Adrenal gland (tissue), 12 donors: Measurements from ENCODE around the gene RBPJ. TPM values are rescaled to one million over a fixed set of nuclear protein-coding genes. Genes with fewer than 3 reads are reported as not detected.

Experiments used
- DNase-seq, 7 donors: peaks; one replicate each; pipeline ENCODE4 v3.0.0-alpha.2; 2019 to 2020
- H3K27ac ChIP-seq, 5 donors: fragments of 200-600 bp; sonication (generic) in 4 of 5; 1 replicate in 3 of 5; 2 replicates in 2 of 5; pipeline versions ENCODE4 v1.5.1 to v1.8.0; 2016 to 2020; ENCODE audit warnings: mild to moderate bottlenecking in 1 of 5
- H3K27me3 ChIP-seq: fragments of 200-600 bp; 2 replicates; pipeline ENCODE4 v1.8.0; 2021
- H3K36me3 ChIP-seq, 2 donors: fragments of 200-600 bp; replicated peaks in 1 of 2; 1 replicate in 1 of 2; 2 replicates in 1 of 2; pipeline versions ENCODE4 v1.5.1 to v1.8.0; 2018 to 2022
- H3K4me1 ChIP-seq, 2 donors: fragments of 200-600 bp; replicated peaks in 1 of 2; 1 replicate in 1 of 2; 2 replicates in 1 of 2; pipeline versions ENCODE4 v1.5.1 to v1.8.0; 2018 to 2021
- H3K4me3 ChIP-seq, 4 donors: fragments of 200-600 bp; sonication (generic) in 3 of 4; one replicate each; pipeline ENCODE4 v1.5.1; 2016 to 2018
- H3K9me3 ChIP-seq, 3 donors: fragments of 200-600 bp; sonication (generic) in 1 of 3; replicated peaks in 1 of 3; 1 replicate in 2 of 3; 2 replicates in 1 of 3; pipeline versions ENCODE4 v1.5.1 to v1.8.0; 2016 to 2021
- CTCF ChIP-seq, 6 experiments: fragments of 450-650 bp in 4 of 6; fragments of 200-600 bp in 2 of 6; sonication (generic) in 1 of 6; IDR thresholded peaks; 1 replicate in 5 of 6; 2 replicates in 1 of 6; pipeline versions ENCODE4 v1.5.1 to v1.8.0; 2016 to 2021; ENCODE audit warnings: antibody characterized with exemption in 6 of 6, mild to moderate bottlenecking in 2 of 6, moderate library complexity in 1 of 6
- POLR2A ChIP-seq, 2 donors: fragments of 450-650 bp; IDR thresholded peaks; one replicate each; pipeline ENCODE4 v1.6.1; 2017; ENCODE audit warnings: antibody characterized with exemption in 2 of 2, mild to moderate bottlenecking in 2 of 2, moderate library complexity in 1 of 2
- WGBS, 4 donors: extraction: QIAGEN DNeasy Blood & Tissue Kit in 2 of 4; methylation state at CpG; one replicate each; pipeline versions ENCODE4 v1.1.5 to v1.1.7; 2013 to 2017; 5-methylcytosine and 5-hydroxymethylcytosine counted together
- intact Hi-C, 2 donors: fragments of 100-400 bp; cut with DNase I; formaldehyde crosslinking; loops; one replicate each; pipeline versions ENCODE4 v1.14.1 to v1.15.0; 2022 to 2023
- polyA plus RNA-seq, 3 donors: library from polyadenylated mRNA; stranded (reverse); fragments of 200-250 nt in 2 of 3; fragments of 350-450 nt in 1 of 3; fragmentation: Illumina TruSeq in 1 of 3; extraction: RNeasy Lipid Tissue Mini Kit (QIAGEN cat#74804) in 1 of 3; gene quantifications; one replicate each; pipeline ENCODE4 v1.2.3, GENCODE V29; 2013 to 2014
- total RNA-seq, 9 donors: library from RNA; depleted of rRNA in 4 of 9; stranded (reverse); fragments of >200 nt in 4 of 9; fragments of 120-200 nt in 1 of 9; fragmentation: NEBNext Ultra II Directional in 1 of 9; extraction: Animal tissue kit (Norgen Biotek cat#: 25700) in 1 of 9; gene quantifications; one replicate each; pipeline versions ENCODE4 v1.1.0 to v1.2.4, GENCODE V29; 2013 to 2023
- donor health status: healthy with polysubstance abuse.
- donor health status: Bipolar disorder and iron deficiency.
- donor health status: DM: yes; HTN: yes; CAD: no.
- donor health status: DM: no; HTN: no; CAD: no.
- donor health status: DM: no; HTN: no; CAD: no.
- donor health status: DM: yes; HTN: yes; CAD: no.

RBPJ gene
- total and polyA plus RNA-seq, 12 donors, result 23.4 to 76.1 (median 51.8) TPM

GRCh38 chr4:26334366-26334765 is 13.6 kb downstream of the RBPJ start:
- no peaks in the 10 kb centered on the region for H3K36me3 ChIP-seq
- TF ChIP-seq POLR2A (IDR thresholded peaks at IDR 0.05), result no peak
- TF ChIP-seq CTCF (IDR thresholded peaks at IDR 0.05), result no peak
- no peak overlapping the region for H3K27ac ChIP-seq
- H3K9me3 ChIP-seq, result no peaks in the 10 kb centered on the region
- intact Hi-C loops, result loop anchor here in 1 of 2 donors (5.0 kb wide), 1 partner anchor 78 kb away; no protein-coding TSS in a partner anchor
- DNase-seq, result no peak
- H3K4me3 ChIP-seq, result no peak overlapping the region
- peaks cover 5 to 18% of the 10 kb centered on the region in 2 donors for H3K4me1 ChIP-seq
- WGBS, 4 donors, result 78 to 86% (median 85%) methylated on average over 3 of the region's 3 CpGs
- no peaks in the 10 kb centered on the region for H3K27me3 ChIP-seq

GRCh38 chr4:26337612-26338011 is 16.8 kb downstream of the RBPJ start:
- no peak overlapping the region for H3K27ac ChIP-seq
- no peak overlapping the region for H3K4me3 ChIP-seq
- peaks cover 0 to 25% of the 10 kb centered on the region in 2 donors for H3K4me1 ChIP-seq
- no peaks in the 10 kb centered on the region for H3K27me3 ChIP-seq
- H3K36me3 ChIP-seq, result no peaks in the 10 kb centered on the region
- no peak for DNase-seq
- H3K9me3 ChIP-seq, result no peaks in the 10 kb centered on the region
- no peak for TF ChIP-seq CTCF (IDR thresholded peaks at IDR 0.05)
- no peak for TF ChIP-seq POLR2A (IDR thresholded peaks at IDR 0.05)
- WGBS, 4 donors, result 77 to 87% (median 82%) methylated on average over 2 of the region's 2 CpGs
- intact Hi-C loops, result no loop called here

GRCh38 chr4:26342328-26343037 is 21.7 kb downstream of the RBPJ start:
- no peak for TF ChIP-seq CTCF (IDR thresholded peaks at IDR 0.05)
- no peak for TF ChIP-seq POLR2A (IDR thresholded peaks at IDR 0.05)
- peaks cover 0 to 47% of the 10 kb centered on the region in 2 donors for H3K4me1 ChIP-seq
- intact Hi-C loops, result no loop called here

GRCh38 chr4:26343038-26343398 is 22.2 kb downstream of the RBPJ start:
- TF ChIP-seq CTCF (IDR thresholded peaks at IDR 0.05) (no peak), POLR2A (IDR thresholded peaks at IDR 0.05) (no peak)
- 75 to 80% (median 79%) methylated on average over 3 of the region's 3 CpGs for WGBS, 4 donors
- H3K4me3 ChIP-seq, result no peak overlapping the region
- intact Hi-C loops, result no loop called here
- no peaks in the 10 kb centered on the region for H3K9me3 ChIP-seq
- peaks cover 0 to 47% of the 10 kb centered on the region in 2 donors for H3K4me1 ChIP-seq
- no peak for DNase-seq
- H3K27me3 ChIP-seq, result no peaks in the 10 kb centered on the region
- H3K27ac ChIP-seq, result no peak overlapping the region
- no peaks in the 10 kb centered on the region for H3K36me3 ChIP-seq

More at GRCh38 chr4:26342328-26343037, 21.7 kb downstream of the RBPJ start:
- H3K9me3 ChIP-seq, result no peaks in the 10 kb centered on the region
- no peak overlapping the region for H3K27ac ChIP-seq
- no peaks in the 10 kb centered on the region for H3K27me3 ChIP-seq
- 47 to 64% (median 52%) methylated on average over 3 of the region's 3 CpGs for WGBS, 4 donors
- H3K36me3 ChIP-seq, result no peaks in the 10 kb centered on the region
- DNase-seq, result no peak
- no peak overlapping the region for H3K4me3 ChIP-seq
